DOHH2 (cell line): ENCODE measurements around the gene BROX.

Experiments
- EZH2phosphoT487 ChIP-seq: fragments of 200-600 bp; sonication (generic); IDR thresholded peaks from 2 replicates; pipeline ENCODE4 v1.6.1; 2017; ENCODE audit warnings: borderline replicate concordance, mild to moderate bottlenecking, antibody characterized with exemption, low read length, moderate library complexity, mixed read lengths
- TF ChIP-seq, protein P1 (sequence below): fragments of 200-600 bp; sonication (generic); IDR thresholded peaks from one replicate; pipeline ENCODE4 v1.5.1; 2014; ENCODE audit warnings: antibody characterized with exemption, mild to moderate bottlenecking, low read depth, low read length; ENCODE audit not compliant: poor library complexity, severe bottlenecking

DNA sequence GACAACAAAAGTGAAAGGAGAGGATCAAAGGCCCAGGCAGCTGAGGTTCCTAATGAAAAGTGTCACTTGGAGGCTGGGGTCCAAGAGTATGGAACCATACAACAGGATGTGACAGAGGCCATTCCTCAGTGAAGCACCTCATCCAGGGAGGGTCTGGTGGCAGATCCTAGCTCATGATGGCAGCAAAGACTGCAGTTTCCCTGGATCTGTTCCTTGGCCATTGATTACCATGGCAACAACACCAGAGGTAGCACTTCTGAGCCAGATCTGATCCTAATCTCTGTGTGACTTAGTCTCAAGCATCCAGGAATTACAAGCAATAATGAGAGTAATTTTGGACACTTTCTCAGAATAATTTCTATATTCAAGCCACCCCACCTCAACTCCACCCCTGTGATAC lies 37.6 kb downstream of the BROX start:
- TF ChIP-seq, protein P1, sequence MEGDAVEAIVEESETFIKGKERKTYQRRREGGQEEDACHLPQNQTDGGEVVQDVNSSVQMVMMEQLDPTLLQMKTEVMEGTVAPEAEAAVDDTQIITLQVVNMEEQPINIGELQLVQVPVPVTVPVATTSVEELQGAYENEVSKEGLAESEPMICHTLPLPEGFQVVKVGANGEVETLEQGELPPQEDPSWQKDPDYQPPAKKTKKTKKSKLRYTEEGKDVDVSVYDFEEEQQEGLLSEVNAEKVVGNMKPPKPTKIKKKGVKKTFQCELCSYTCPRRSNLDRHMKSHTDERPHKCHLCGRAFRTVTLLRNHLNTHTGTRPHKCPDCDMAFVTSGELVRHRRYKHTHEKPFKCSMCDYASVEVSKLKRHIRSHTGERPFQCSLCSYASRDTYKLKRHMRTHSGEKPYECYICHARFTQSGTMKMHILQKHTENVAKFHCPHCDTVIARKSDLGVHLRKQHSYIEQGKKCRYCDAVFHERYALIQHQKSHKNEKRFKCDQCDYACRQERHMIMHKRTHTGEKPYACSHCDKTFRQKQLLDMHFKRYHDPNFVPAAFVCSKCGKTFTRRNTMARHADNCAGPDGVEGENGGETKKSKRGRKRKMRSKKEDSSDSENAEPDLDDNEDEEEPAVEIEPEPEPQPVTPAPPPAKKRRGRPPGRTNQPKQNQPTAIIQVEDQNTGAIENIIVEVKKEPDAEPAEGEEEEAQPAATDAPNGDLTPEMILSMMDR = no peak
- TF ChIP-seq EZH2phosphoT487 = no peak
